HCEC 1CT (cell line): ENCODE results near the gene MDK.

Source experiments
- DNase-seq: peaks from one replicate; pipeline ENCODE4 v3.0.0-alpha.2; 2017

MDK gene

DNA sequence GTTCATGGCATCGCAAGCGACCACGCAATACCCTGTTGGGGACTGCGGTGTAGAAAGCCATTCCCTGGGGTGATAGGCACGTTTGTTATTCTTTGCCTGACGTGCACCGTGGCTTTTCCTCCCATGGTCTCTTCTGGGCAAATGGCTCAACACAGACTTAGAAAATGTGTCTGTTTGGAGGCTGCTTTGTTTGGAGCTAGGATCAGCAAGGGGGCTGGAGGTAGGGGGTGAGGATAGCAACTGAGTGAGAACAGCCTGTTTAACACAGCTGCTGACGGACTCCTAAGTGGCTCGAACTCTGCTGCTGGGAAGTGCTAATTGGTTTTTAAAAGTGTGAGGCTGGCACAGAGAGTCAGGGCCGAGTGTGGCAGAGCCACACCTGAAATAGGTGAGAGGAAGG lies 26.2 kb downstream of the MDK start:
- DNase-seq = no peak

DNA sequence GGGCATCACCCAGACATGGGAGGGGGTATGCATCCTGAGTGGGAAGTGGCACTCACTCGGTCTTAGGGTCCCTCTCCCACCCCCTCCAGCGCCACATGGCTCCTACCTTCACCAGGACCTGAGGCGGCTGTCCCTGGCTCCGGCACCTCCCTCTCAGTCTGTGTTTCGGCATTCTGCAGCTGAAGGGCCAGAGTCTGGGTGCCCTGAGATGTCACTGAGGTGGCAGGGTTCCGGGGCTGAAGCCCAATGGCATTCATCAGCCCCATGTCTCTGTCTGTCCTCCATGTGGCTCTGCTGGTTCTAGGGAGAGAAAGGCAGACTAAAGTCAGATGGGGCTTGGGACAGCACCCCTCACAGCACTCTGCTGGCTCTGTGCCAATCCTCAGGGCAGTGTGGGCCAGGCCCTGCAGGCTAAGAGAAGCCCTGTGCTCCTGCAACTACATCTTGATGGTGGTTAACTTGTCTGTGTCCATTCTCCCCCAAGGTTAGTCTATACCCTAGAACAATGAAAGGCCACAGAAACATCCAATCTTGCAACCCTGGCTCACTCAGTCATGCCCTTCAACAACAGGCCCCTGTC lies 27.0 kb downstream of the MDK start:
- no peak for DNase-seq

DNA sequence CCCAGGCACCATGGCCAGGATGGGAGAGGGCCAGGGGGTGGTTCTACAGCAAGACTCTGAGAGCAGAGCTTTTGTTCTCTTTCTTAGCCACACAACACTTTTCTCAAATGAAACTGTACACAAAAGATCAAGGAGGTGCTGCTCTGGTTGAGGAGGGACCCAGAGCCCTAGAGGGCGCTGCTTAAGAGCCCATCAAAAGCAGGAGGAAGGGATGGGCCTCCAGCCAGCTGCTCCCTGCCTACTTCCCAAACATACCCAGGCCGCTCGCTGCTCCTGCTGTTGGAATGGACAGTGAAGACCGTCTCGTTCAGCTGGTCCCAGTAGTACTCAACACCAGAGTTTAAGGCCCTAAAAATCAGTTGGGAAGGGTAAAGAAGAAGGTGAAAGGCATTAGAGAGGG lies 28.6 kb downstream of the MDK start:
- DNase-seq = no peak

- no peak for DNase-seq
Measured at GRCh38 chr11:46413760-46414465, 32.4 kb downstream of the MDK start.

GRCh38 chr11:46414466-46414796 lies 33.0 kb downstream of the MDK start:
- no peak for DNase-seq

DNA sequence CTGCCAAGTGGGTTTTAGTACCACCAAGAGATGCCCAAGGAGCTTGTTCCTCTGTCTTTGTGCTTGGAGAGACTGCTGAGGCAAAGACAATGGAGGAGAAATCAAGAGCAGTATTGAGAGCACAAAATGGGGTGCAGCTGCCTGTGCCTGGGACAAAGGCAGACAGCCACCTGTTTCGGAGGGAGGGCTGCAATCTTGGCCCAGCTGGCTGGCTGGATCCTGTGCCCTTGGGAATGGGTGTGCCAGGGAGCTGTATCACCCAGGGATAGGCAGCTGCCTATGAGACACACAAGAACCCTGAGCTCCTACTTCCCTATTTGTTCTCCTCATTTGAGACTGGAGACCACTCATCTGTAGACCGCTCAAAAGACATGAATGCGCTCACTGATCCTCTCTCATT lies 33.4 kb downstream of the MDK start:
- no peak for DNase-seq

- no peak for DNase-seq
Measured at GRCh38 chr11:46417711-46418110, 36.2 kb downstream of the MDK start.

DNA sequence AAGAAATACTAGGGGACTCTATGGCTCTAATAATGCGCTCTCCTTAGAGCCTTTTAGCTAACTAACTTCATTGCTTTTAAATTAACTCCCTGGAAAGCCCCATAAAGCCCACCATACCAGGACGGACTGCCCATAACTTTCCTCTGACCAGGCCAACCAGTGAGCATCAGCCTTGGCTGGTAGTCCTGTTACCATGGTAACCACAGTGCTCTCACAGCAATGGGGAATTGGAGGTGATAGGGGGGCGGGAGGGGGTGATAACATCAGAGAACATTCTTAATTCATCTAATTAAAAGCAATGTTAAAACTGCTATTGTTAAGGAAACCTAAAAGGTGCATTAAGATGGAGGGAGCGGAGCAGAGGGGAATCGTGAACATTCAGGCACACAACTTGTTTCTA lies 37.3 kb downstream of the MDK start:
- no peak for DNase-seq

DNA sequence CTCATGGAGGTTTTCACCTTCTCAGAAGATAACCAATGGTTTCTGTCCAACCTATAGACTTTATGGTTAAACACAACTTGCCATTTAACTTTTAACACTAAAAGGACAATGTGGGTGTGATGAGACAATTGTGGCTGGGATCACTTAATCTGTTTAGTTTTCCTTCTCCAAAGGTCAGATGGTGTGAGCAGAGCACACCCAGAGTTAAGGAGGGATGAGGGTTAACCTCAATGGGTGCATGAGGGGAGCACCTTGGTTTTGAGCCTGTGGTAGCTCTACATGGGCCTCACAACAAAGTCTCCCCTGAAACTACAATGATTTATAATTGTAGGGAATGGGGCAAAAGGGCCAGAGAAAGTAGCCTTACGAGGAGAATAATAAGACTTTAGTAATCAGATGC lies 39.0 kb downstream of the MDK start:
- DNase-seq = no peak

GRCh38 chr11:46421257-46421880 lies 39.9 kb downstream of the MDK start:
- no peak for DNase-seq

DNA sequence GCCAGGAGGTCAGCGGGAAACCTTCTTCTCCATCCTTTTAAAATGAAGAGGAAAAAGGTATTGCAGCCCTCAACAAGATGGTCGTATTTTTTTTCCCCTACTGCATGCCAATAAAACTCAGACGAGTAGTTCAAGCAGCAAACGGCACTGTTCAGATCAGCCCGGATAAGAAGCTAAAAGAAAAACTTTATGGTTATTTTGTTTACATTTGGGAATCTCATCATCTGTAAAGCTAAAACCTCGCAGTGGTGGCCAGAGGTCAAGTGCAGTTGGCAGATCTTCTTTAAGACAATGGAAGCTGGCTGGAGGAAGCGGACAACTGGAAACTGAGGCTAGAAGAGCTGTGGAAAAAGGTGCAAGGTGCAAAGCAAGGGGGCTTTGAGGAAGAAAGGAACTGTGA lies 41.1 kb downstream of the MDK start:
- DNase-seq = no peak

DNA sequence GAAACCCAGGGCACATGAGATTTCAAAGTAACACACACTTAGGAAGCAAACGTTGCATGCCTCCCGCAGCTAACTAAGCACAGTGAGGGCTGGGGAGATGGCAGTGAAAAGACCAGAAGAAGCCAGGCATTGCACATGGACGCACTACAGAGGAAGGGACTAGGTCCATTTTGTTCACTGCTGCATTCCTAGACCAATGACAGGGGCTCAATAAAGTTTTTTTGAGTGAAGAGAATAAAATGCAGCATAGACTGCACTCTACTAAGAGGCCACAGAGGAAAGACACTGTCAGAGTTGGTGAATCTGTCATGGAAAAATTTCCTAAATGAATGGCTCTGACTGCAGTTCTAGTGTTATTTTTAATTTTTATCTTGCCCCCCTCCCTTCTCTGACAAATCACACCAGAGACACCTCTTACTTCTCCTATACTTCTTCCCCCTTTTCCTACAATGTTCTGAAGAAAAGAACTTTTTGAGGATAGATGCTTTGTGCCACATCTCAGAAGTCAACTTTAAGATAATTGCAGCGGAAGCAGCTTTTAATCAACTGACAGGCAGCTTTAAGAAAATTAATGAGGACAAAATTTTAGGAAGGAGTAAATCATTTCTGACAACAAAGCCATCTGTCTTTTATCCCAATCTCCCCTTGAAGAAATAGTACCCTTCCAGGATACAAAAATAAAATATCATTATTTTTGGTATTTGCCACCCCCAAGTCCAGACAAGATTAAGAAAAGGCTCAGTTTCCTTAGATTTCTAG lies 44.9 kb downstream of the MDK start:
- no peak for DNase-seq

GRCh38 chr11:46427364-46427763 lies 45.9 kb downstream of the MDK start:
- DNase-seq = no peak

DNA sequence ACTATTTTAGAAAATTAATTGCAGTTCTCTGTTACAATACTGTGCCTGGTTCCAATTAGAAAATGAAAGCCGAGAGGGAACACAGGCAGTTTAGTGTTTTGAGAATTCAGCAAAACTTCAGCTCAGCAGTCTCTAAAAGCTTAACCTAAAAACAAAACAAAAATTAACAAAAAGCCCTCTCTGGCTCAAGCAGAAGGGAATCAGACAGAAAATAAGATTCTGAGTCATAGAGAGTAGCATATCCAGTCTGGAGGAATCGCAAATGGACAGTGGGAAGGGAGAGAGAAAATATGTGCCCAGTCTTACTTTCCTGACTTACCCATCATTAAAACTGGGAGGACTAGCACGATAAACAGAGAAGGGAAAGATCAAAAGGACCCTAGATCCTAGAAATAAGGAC lies 48.2 kb downstream of the MDK start:
- DNase-seq = no peak

GRCh38 chr11:46431211-46431610 lies 49.7 kb downstream of the MDK start:
- DNase-seq = no peak
